GM19238 (cell line): ENCODE data around the gene MTM1.

Experiments
- DNase-seq: peaks from one replicate; pipeline ENCODE4 v3.0.0; 2011; ENCODE audit warnings: low spot score; ENCODE audit not compliant: insufficient read length

Gene MTM1

DNA sequence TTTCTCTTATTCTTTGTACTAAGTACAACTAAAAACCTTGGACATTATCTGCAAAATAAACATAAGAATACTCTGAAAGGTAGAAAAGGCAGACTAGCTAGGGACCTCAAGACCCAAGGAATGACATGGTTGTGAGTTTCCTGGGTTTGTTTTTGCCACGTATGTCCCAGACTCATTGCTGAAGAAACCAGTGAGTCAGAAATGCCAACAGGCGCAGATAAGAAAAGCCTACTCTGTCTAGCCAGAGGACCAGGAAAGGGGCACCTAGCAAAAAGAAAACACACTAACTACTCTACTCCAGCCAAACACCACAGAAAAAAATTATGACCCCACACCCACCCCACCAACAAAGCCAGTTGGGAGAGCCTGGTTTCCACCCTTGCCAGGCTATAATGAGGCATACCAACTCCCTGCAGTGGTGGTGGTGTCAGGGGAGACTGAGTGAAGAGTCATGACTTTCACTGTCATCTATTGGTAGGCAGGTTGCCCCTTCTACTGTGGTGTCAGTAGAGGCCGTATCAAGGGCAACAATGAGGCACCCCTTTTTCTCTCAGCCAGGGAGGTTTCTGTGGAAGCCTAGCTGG is 135.7 kb downstream of the MTM1 start:
- DNase-seq: no peak

DNA sequence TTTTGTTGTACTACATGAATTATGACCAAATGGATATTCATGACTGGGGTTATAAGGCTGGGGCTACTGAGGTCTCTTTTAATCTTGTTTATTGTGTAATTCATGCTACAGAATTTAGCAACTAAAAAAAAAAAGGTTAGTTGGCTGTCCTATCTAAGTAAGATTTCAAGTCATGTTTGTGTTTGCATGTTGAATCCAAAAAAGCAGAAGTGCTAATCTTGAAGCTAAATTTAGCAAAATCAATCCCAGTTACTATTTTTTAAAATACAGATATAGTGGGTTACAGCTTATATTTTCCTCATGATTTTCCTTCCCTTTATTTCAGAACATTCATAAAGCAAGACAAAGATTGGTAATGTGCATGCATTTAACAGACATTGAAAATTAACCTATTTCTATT is 144.2 kb downstream of the MTM1 start:
- no peak for DNase-seq

DNA sequence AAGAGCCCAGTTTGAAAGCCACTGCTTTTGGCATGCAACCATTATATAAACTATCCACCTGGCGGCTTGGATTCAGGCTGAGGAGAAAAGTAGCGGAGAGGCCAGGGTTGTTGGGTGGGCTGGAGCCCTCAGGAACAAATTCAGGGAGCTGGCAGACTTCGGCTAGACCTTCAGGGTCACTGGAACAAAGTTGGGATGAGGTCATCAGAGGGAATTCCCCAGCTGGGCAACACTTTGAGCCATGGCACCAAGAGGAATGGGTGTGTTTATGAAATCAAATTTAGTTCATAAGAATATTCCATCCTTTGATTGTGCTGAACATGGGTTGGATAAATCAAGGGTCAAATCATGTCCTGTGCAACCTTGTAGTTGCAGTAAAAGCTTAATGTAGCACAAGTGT is 146.8 kb downstream of the MTM1 start:
- no peak for DNase-seq

DNA sequence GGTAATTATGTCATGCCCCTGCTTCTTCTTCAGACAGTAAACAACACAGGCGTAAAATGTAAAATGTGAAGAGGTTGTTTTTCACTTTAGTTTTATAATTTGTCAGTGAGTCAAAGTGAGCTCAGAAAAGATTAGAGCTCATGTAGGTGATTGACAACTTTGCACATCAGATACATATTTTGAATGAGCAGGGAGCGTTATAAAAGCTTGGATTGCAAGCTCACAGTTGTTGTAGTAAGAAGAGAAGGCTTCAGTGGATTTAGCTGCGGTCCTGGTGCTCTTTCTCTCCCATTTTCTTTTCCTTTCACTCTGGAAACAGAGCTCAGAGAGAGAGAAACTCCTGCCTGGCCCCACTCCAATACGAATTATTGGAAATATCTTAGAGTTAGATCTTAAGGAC is 151.2 kb downstream of the MTM1 start:
- DNase-seq: no peak
